AG04450 (cell line): ENCODE data around the gene ASB6. TPM values are rescaled to one million over a fixed set of nuclear protein-coding genes. Genes with fewer than 3 reads are reported as not detected.

Experiments used
- CTCF ChIA-PET: fragments of 300-600, 350-600 bp; formaldehyde crosslinking; extraction: SDS; loops from one replicate; lab custom pipeline; 2022; ENCODE audit warnings: antibody characterized with exemption, inconsistent platforms; lab: Charles Lee
- POLR2A ChIA-PET: fragments of 350-600 bp; formaldehyde crosslinking; extraction: SDS; loops from one replicate; lab custom pipeline; 2021; ENCODE audit warnings: antibody characterized with exemption, inconsistent platforms; lab: Yijun Ruan, JAX
- DNase-seq: peaks from one replicate; pipeline ENCODE4 v3.0.0-alpha.2; 2011; ENCODE audit warnings: low read depth, low spot score
- H3K27ac ChIP-seq: one replicate; pipeline ENCODE4 v1.5.1; 2012; ENCODE audit warnings: low read depth, low read length, control low read depth
- H3K27me3 ChIP-seq: one replicate; pipeline ENCODE4 v1.6.0; 2012; ENCODE audit warnings: low read length; ENCODE audit not compliant: control insufficient read depth, insufficient read depth
- H3K4me3 ChIP-seq: 2 replicates; pipeline ENCODE4 v1.5.1; 2011; ENCODE audit warnings: mild to moderate bottlenecking, low read depth, low read length, control low read depth
- H3K9me3 ChIP-seq: 2 replicates; pipeline ENCODE4 v1.5.1; 2012; ENCODE audit warnings: low read length; ENCODE audit not compliant: control insufficient read depth, insufficient read depth
- polyA plus RNA-seq: library from polyadenylated mRNA; depleted of rRNA; stranded (reverse); fragments of >200 nt; gene quantifications from 2 replicates; pipeline ENCODE4 v1.2.3, GENCODE V29; 2011
- TF ChIP-seq, protein P1 (sequence below): IDR thresholded peaks from 2 replicates; pipeline ENCODE4 v1.5.1; 2011; ENCODE audit warnings: low read depth, low read length, control low read depth, inconsistent platforms

The ASB6 gene
- polyA plus RNA-seq, 1 experiment: 11.6 TPM

DNA sequence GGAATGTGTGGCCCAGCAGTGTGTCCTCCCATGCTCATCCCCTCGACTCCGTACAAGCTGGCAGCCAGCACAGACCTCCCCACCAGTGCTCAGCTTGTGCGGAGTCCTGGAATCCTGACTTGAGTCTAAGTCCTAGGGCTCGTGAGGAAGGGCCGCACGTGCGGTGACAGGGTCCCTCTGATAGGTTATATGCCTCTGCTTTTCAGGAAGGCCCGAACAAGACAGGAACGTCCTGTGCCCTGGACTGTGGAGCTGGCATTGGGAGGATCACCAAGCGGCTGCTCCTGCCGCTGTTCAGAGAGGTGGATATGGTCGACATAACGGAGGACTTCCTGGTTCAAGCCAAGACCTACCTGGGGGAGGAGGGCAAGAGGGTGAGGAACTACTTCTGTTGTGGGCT lies 8.1 kb downstream of the ASB6 start:
- no peak overlapping the region for H3K27ac ChIP-seq
- ChIA-PET CTCF (interaction anchor here (1.1 kb wide), 1 partner anchor 9 kb away, joined by 7 read pairs; no protein-coding TSS in a partner anchor), POLR2A (no interaction called here)
- H3K9me3 ChIP-seq: no peaks in the 10 kb centered on the region
- TF ChIP-seq, protein P1, sequence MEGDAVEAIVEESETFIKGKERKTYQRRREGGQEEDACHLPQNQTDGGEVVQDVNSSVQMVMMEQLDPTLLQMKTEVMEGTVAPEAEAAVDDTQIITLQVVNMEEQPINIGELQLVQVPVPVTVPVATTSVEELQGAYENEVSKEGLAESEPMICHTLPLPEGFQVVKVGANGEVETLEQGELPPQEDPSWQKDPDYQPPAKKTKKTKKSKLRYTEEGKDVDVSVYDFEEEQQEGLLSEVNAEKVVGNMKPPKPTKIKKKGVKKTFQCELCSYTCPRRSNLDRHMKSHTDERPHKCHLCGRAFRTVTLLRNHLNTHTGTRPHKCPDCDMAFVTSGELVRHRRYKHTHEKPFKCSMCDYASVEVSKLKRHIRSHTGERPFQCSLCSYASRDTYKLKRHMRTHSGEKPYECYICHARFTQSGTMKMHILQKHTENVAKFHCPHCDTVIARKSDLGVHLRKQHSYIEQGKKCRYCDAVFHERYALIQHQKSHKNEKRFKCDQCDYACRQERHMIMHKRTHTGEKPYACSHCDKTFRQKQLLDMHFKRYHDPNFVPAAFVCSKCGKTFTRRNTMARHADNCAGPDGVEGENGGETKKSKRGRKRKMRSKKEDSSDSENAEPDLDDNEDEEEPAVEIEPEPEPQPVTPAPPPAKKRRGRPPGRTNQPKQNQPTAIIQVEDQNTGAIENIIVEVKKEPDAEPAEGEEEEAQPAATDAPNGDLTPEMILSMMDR: no peak
- no peak overlapping the region for H3K4me3 ChIP-seq
- DNase-seq: no peak
- no peaks in the 10 kb centered on the region for H3K27me3 ChIP-seq

DNA sequence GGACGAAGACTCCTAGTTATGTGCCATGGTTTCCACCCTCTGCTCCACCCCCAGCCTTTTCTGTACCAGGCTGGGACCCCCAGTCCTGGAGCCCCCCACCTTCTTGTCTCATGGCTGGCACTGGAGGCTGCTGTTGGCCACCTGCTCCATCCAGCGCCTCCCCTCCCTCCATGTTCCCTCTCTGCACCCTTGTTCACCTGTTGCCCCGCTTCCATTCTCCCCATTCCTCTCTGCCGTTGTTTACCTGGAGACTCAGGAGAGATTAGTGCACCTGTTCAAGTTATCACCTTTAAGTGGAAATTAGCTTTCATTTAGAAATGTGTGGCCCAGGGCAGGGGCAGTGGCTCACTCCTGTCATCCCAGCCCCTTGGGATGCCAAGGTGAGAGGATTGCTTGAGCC lies 8.7 kb downstream of the ASB6 start:
- no peak overlapping the region for H3K4me3 ChIP-seq
- DNase-seq: no peak
- TF ChIP-seq, protein P1: no peak
- no peaks in the 10 kb centered on the region for H3K9me3 ChIP-seq
- ChIA-PET POLR2A (no interaction called here), CTCF (interaction anchor here (0.7 to 1.1 kb wide), 2 partner anchors 9 to 10 kb away, joined by 7 to 8 read pairs; no protein-coding TSS in a partner anchor)
- no peak overlapping the region for H3K27ac ChIP-seq
- no peaks in the 10 kb centered on the region for H3K27me3 ChIP-seq

DNA sequence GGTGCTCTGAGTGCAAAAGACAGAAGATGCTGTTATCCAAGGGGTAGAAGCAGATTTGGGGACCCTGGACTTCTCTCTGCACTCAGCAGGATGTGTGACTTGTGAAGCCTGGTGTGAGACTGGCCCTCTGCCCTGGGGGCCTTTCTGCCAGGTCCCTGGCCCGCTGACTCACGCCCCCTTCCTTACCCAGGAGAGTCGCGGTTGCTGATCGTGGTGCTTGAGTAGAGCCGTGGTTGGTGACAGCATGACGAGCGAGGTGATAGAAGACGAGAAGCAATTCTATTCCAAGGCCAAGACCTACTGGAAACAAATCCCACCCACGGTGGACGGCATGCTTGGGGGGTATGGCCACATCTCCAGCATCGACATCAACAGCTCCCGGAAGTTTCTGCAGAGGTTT lies 9.5 kb downstream of the ASB6 start:
- ChIA-PET CTCF (no interaction called here), POLR2A (interaction anchor here (0.7 kb wide), 1 partner anchor 471 kb away, joined by 5 read pairs; no protein-coding TSS in a partner anchor)
- H3K9me3 ChIP-seq: no peaks in the 10 kb centered on the region
- no peaks in the 10 kb centered on the region for H3K27me3 ChIP-seq
- TF ChIP-seq, protein P1: no peak
- no peak overlapping the region for H3K27ac ChIP-seq
- H3K4me3 ChIP-seq: no peak overlapping the region
- DNase-seq: no peak

DNA sequence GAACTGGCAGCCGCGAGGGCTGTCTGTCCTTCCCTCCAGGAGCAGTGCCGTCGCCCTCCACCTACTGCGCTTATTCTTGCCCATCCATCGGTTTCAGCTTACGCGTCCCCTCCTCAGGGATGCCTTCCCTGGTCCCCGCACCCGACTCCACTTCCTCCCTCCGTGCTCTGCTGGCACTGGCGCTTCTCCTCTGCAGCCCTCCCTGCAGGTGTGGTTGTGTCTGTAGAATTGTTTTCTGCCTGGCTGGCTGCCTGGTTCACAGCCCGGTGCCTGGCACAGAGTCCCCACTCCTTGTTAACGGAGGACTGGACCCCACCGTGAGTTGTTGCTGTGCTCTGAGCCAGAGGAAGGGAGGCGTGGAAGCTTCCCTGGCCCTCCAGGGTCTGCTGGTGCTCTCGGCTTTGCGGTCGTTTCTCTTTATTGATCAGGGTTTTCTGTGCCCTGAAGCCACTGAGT lies 10.2 kb downstream of the ASB6 start:
- H3K27me3 ChIP-seq: no peaks in the 10 kb centered on the region
- DNase-seq: no peak
- TF ChIP-seq, protein P1: no peak
- CTCF ChIA-PET: interaction anchor here (2.1 kb wide), 1 partner anchor 500 kb away, joined by 17 read pairs; no protein-coding TSS in a partner anchor
- no peaks in the 10 kb centered on the region for H3K9me3 ChIP-seq
- peak overlapping the region; percentile 39 for H3K27ac ChIP-seq
- POLR2A ChIA-PET: interaction anchor here (0.5 to 0.7 kb wide), 2 partner anchors 120 to 470 kb away, joined by 3 to 5 read pairs; no protein-coding TSS in a partner anchor
- no peak overlapping the region for H3K4me3 ChIP-seq

DNA sequence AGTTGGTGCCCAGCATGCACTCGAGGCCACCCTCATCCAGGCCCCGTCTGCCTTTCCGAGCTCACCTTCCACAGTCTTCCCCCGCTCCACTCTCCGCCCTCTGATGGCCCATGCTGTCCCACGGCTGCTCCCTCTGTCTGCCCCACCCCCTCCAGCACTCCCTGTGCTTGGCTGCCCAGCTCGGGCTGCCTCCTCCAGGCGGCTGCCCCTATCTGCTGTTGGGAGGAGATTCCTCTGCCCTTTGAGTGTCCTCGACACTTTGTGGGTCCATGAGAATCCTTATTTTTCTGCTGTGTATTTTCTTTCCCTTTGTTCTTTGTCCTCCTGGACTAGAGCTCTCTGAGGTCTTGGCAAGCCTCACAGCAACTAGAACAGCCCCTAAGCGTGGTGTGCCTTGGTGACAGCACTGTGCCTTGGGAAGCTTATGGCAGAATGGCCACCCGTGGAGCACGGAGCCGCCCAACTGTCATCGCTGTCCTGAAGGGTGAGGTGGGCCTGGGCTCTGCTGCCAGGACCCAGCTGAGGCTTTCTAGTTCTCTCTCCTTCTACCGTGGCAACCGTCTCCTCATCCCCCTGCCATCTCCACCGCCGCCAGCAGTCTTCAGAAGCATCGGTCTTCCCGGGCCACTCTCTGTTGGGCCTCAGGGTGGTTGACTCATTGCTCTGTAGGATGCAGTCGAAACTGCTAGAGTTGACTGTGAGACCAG lies 10.8 kb downstream of the ASB6 start:
- no peaks in the 10 kb centered on the region for H3K27me3 ChIP-seq
- H3K9me3 ChIP-seq: no peaks in the 10 kb centered on the region
- H3K4me3 ChIP-seq: no peak overlapping the region
- POLR2A ChIA-PET: interaction anchor here (1.2 kb wide), 1 partner anchor 454 kb away, joined by 3 read pairs; the partner anchor contains the start of gene IER5L
- TF ChIP-seq, protein P1: no peak
- peak overlapping the region; percentile 39 for H3K27ac ChIP-seq
- CTCF ChIA-PET: interaction anchor here (1.0 to 2.1 kb wide), 3 partner anchors 107 to 500 kb away, joined by 3 to 17 read pairs (median 6); no protein-coding TSS in a partner anchor
- no peak for DNase-seq
